ENCODE measurements around the gene CORIN.
"Not testable (repeated sequence)": the region's sequence is repeated elsewhere in the genome, so short reads cannot be mapped to it uniquely, and the experiment has no call there.

The CORIN gene

DNA sequence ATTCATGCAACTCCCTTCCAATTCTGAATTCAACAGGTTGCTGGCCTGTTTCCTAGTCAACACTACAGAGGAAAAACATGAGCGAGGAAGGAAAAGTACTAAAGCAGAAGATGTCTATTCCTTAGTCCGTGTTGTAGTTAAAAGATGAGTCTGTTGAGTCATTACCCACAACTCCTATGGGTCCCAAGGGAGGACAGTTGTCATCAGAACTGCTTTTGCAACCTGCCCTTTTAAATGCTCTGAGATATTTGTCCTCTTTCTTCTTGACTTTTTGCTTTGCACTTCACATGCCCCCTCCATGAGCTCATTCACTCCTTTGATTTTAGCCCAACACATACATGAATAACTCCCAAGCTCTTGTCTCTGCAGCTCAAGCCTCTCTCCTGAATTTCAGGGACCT, 119.2 kb downstream of the CORIN start:
- no peak for DNase-seq

- no peak for DNase-seq
Observed at GRCh38 chr4:47717188-47717587, 120.7 kb downstream of the CORIN start.

- no peak for DNase-seq
Observed at GRCh38 chr4:47715716-47716416, 122.0 kb downstream of the CORIN start.

- no peak for DNase-seq
Observed at GRCh38 chr4:47714269-47714668, 123.6 kb downstream of the CORIN start.

DNA sequence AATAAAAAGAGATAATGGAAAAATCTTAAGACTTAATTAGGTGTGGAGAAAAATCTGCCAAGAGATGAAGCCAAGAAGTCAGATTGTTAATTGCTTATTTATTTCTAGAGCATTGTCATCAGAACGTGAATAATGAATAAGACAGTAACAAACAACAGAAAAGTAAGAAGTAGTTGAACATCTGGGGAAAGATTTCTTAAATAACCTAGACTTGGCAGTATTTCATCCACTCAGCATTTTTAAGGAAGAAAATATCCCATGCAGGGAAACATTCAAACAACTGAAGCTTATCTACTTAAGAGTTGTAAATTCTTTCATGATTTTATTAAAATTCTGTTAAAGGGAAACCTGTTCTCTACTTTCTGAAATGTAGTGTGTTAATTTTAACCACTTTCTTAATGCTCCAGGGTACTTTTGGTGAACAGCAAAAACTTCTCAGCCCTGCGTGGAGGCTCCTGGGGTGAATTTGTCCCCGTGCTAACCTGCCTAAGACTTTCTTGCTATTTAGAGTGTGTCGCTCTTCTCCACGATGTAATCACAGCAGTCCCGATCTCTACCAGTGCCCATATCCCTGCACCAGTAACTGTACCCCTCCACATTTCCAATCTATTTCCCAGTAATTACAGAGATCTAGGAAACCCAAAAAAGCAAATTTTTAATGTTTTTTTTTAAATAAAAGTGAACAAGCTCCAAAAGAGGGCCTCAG, 124.6 kb downstream of the CORIN start:
- no peak for DNase-seq

- no peak for DNase-seq
Observed at GRCh38 chr4:47711646-47712045, 126.2 kb downstream of the CORIN start.

GRCh38 chr4:47711183-47711582, 126.7 kb downstream of the CORIN start:
- DNase-seq, result no peak

DNA sequence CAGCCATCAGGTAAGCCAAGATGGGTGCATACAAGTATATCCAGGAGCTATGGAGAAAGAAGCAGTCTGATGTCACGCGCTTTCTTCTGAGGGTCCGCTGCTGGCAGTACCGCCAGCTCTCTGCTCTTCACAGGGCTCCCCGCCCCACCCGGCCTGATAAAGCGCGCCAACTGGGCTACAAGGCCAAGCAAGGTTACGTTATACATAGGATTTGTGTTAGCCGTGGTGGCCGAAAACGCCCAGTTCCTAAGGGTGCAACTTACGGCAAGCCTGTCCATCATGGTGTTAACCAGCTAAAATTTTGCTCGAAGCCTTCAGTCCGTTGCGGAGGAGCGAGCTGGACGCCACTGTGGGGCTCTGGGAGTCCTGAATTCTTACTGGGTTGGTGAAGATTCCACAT, 131.5 kb downstream of the CORIN start:
- not testable (repeated sequence) for DNase-seq

DNA sequence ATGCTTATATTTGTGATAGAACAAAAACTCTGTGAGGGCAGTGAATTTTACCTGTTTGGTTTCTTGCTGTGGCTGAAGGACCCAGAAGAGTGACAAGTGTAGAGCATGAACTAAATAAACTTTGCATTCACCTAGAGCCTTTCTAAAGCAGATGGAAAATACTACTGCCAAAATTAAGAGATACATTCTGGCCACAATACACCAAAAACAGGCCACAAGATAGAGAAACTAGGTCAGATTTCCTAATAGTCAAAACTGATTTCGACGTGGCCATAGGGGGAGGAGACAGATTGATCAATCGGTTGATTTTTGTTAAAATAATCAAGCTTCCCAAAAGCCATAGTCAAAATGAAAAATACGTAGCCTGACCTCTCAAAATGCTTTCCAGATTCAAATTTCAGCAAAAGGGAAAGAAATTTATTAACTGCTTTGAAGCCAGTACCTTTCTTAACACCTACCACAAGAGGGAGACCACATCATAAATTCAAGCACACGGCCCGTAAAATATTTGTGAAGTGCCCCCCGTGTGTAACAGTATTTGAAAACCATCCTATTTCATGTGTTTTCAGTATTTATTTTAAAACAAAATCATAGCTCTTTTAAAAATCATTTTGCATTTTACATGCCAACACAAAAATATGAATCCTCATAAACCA, 132.4 kb downstream of the CORIN start:
- DNase-seq, result no peak

GRCh38 chr4:47704693-47705325, 133.1 kb downstream of the CORIN start:
- DNase-seq, result no peak

GRCh38 chr4:47703956-47704355, 133.9 kb downstream of the CORIN start:
- DNase-seq, result no peak

DNA sequence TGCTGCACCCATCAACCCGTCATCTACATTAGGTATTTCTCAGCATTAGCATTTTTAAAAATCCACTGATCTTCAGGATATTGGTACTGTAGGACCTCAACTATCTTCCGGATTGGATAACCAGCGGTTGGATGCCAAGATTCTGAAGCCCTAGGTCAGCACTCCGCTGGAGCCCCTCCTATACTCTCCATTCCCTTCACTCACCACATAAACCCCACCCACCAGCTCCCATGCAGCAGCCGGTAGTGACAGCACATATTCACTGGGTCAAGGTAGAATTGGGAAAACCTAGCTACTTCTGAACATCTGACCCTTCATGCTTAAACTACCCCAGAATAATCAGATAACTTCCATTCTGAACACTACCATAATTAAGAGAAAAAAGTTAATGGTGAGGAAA, 134.9 kb downstream of the CORIN start:
- no peak for DNase-seq

- no peak for DNase-seq
Observed at GRCh38 chr4:47701286-47701685, 136.6 kb downstream of the CORIN start.

DNA sequence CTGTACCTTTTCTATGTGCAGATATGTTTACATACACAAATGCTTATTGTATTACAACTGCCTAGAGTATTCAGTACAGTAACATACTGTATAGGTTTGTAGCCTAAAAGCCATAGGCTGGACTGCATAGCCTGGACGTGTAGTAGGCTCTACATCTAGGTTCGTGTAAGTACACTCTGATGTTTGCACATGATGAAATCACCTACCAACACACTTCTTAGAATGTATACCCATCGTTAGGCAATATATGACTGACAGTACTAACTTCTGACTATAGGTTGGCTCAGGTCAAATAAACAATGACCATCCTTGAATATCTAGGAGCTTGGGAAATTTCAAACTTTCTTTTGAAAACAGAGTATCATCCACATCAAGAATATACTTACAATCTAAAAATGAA, 139.0 kb downstream of the CORIN start:
- no peak for DNase-seq

DNA sequence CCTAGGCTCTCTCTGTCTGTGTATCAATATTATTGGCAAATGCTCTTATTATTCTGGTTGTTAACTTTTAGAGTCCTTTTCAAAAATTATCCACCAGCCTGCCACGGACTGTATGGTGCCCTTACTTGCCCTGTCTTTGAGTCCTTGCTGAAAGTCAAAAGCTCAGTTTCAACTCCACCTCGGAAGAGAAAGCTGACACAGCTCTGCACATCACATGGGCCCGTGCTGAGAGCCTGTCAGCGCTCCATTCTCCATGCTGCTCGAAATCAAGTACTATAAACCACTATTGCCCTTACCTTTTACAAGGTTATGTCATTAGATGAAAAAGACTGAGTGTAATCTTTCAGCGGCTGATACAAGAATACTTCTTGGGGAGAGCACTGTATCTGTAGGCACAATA, 141.0 kb downstream of the CORIN start:
- no peak for DNase-seq

DNA sequence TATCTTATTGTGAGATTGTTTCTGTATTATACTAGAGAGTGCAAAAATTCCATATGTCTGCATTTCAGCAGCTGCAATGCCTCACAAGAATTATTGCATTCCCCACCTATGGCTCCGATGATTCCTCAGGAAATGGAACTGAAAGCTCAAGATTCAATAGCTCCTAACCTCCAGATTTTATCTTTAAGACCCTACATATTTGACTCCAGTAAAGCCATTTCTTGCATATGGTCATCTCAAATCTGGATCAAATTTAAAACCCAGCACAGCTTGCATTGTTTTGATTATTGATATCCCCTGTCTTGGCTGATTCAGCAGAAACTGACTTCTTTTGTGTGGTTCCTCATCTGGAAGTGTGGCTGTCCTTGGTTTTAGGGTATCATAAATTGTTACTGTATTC, 142.6 kb downstream of the CORIN start:
- DNase-seq, result no peak

GRCh38 chr4:47694322-47694721, 143.5 kb downstream of the CORIN start:
- no peak for DNase-seq

GRCh38 chr4:47692691-47693090, 145.2 kb downstream of the CORIN start:
- no peak for DNase-seq

GRCh38 chr4:47691757-47692383, 146.0 kb downstream of the CORIN start:
- not testable (repeated sequence) for DNase-seq

GRCh38 chr4:47690611-47691010, 147.3 kb downstream of the CORIN start:
- no peak for DNase-seq

GRCh38 chr4:47686294-47686872, 151.5 kb downstream of the CORIN start:
- DNase-seq, result peak; percentile 32

DNA sequence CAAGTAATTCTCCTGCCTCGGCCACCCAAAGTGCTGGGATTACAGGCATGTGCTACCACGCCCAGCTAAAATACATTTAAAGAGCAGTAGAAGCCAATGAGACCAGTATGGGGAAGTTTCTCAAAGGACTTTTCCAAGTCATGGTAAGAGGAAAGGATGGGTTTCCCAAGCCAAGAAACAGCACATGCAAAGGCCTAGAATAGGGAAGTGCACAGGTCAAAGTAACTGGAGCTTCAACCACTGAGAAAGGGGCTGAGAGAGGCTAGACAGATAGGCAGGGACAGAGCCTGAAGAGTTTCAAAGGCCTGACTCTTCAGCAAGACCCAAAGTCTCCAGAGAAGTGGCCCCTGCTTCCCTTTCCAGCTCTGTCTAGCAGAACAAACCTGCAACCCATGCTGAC, 162.1 kb downstream of the CORIN start:
- DNase-seq, result no peak

DNA sequence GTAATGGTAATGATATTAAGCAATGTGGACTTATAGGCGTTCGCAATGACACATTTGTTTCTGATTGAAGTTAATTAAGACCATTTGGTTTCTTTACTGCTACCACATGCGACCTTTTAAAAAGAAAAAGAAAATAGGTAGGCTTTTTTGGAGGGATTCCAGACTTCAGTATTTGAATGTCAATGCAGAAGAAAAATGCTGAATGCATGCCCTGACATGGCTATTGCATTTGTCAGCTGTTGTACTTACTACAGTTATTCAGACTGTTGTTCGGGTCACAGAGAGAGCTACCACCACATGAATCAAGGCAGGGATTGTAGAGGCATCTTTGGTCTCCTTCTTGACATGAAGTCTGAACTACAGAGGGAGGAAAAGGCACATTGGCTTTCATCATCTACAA, 163.7 kb downstream of the CORIN start:
- no peak for DNase-seq
